GDM1 (cell line): ENCODE measurements around the gene ABLIM2.

Experiments used
- DNase-seq: peaks from one replicate; lab custom pipeline; 2025; lab: John Stamatoyannopoulos, UW

ABLIM2 gene

GRCh38 chr4:8044244-8044643, 114.4 kb downstream of the ABLIM2 start:
- DNase-seq: no peak

DNA sequence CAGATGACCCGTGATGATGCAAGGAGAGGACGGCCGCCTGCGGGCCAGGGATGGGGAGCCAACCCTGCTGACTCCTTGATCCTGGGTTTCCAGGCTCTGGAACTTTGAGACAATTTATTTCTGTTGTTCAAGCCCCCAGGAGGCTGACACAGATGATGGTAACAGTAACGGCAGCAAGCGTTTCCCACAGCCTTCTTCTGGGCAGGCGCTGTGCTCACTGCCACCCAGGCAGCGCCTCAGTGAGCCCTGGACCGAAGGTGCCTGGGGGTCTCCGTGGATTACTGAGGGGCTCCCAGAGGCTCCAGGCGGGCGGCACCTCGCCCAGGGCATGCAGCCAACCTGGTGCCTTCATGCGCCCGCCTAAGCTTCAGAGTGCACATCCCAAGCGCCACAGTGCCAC, 115.0 kb downstream of the ABLIM2 start:
- DNase-seq: no peak

DNA sequence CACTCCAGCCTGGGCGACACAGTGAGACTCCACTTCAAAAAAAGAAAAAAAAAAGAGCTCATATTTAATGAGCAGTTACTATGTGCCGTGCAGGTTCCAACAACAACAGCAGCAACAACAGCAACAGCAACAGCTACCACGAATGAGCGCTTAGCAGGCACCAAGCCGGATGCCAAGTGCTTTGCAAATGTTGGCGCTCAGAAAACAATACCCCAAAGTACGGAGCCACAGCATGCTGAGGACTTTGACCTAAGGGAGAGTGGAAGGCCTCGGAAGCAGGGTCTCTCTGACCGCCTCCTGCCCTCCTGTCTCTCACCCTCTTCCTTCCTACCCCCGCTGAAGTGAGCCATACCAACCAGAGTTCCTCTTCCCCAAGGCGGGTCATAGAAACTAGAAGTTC, 116.7 kb downstream of the ABLIM2 start:
- DNase-seq: no peak

DNA sequence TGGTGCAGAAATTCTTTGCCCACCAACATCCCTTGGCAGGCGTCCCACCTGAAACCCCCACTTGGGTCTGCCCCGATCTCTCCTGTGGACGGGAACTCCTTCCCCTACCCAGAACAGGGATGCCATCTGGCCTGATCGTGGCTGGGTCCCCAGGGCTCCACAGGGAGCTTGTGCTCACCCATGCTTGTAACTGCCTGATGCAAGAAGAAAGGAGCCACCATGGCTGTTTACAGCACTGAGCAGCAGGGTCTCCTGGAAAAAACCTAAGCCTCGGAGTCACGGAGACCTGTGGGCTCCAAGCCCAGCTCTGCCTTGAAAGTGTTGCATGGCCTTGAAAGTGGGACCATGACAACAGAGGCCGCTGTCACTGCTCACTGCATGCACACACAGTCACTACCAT, 117.4 kb downstream of the ABLIM2 start:
- DNase-seq: no peak

- DNase-seq: no peak
Observed at GRCh38 chr4:8040607-8041006, 118.0 kb downstream of the ABLIM2 start.

- DNase-seq: no peak
Observed at GRCh38 chr4:8039853-8040252, 118.8 kb downstream of the ABLIM2 start.

DNA sequence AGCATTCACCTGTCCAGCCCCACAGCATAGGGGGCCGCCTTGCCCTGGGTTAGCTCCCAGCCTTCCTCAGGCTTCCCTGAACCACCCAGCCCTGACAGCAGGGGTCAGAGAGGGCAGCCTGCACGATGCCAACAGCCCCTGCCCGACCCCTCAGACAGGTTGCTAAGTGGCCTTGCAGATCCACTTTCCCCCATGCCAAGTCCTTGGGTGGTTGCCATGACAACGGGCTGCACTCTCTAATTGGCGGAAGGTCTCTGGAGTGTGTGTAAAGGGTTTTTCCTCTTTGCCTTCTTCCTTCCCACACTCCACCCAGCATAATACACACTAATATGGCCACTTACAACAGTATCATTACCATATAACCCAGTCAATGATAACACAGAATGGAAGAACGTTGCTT, 119.3 kb downstream of the ABLIM2 start:
- DNase-seq: no peak

DNA sequence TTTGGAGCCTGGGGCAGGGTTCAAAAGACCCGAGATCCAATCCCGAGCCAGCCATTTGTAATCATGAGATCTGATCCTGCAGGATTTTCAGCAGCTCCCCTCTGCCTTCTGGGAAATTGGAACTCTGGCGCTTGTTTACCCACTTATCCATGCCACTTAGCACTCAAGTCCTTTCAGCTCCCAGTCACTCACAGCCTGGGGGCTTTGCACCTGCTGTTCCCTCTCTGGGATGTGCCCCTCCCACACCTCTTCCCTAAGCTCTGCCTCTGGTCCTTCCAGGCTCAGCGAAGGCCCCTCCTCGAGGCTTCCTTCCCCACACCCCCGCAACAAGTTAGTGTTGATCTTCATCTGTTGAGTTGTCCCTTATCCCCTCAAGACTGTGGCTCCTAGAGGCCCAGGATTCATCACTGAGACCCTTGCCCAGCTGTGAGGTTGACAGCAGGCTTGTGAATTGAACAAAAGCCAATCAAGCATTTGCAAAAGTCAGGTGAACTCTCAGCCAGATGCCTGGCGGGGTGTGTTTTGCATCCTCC, 119.8 kb downstream of the ABLIM2 start:
- no peak for DNase-seq

DNA sequence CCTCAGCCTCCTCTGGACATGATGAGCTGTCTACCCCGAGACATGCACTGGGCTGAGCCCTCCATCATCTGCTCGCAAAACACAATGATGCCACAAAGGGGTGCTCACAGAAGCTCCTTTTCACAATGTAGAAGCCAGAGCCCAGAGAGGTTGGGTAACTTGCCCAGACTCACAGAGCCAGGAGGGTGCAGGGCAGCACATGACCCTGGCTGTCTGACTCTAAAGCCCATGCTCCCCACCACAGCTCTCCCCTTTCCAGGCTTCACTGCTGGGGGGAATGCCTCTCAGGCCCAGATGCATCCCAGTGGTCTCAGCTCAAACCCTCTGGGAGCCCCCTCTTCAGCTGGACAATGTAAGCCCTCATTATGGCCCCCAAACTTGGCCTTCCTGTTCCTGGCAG, 120.5 kb downstream of the ABLIM2 start:
- no peak for DNase-seq

- DNase-seq: no peak
Observed at GRCh38 chr4:8037150-8037769, 121.4 kb downstream of the ABLIM2 start.

DNA sequence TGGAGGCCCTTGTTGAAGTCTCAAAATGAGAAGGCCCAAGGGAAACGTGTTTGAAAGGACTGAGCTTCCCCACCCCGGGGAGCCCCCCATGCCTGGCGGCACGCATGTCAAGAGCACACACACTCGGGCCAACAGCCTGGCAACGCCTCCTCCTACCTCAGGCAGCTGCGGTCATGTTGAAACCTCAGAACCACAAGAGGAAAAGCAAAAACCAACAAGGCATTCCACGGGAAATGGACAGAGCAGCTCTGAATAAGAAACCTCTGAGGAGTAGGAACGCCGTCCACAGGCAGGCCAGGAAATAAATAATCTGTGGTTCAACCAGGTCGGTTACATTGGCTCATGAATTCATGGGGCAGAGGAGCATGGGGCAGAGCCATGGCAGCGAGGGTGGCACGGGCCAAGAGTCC, 123.2 kb downstream of the ABLIM2 start:
- peak; percentile 43 for DNase-seq

DNA sequence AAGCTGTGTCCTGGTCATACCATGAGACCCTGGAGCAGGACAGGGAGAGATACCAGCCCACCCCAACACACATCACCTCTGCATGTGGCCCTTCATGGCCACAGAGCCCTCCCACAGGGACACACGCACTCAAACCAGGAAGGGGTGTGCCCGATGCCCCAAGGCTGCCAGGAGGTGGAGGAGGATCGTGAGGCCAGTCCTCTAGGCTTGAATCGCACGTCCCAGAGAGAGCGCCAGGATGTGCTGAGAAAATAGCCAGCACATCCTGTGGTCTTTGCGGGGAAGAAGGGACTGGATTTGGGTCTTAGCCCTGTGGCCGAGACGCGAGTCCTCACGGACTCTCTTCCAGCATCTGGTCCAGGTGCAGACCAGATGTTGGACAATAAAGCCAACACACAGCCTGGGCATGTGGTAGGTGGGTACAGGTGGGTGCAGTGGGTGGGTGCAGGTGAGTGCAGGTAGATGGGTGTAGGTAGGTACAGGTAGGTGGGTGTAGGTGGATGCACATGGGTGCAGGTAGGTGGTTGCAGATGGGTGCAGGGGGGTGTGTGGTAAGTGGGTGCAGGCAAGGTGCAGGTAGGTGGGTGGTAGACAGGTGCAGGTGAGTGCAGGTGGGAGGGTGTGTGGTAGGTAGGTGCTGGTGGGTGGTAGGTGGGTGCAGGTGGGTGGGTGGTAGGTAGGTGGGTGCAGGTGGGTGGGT, 124.6 kb downstream of the ABLIM2 start:
- no peak for DNase-seq

DNA sequence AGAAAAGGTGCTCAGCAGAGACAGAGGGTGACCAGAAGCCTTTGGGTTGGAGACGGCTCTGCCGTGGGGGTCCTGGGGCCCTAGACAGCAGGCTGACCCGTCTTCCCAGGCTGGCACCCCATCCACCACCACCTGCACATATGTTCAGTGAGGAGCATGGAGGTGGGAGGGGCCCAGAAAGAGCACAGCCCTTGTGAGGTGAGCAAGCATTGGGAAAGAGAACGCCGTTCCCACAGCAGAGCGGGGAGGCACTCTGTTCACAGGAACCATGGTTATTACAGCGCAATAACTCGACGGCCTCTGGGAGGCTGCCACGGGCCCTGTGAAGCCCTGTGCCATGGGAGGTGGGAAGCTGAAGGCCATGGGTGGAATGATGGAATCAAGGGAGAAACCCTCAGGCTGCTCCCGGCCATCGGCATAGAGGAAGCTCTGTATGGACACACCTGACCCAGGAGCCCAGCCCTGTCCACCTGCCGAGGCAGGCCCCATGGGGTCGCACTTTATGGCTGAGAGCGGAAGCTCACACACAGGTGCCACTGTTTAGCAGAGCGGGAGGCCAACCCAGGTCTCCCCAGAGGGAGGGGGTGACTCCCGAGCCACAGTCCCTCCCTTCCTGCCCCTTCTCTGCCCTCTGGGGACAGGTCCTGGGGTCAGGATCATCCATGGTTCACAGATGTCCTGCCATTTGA, 125.4 kb downstream of the ABLIM2 start:
- no peak for DNase-seq

DNA sequence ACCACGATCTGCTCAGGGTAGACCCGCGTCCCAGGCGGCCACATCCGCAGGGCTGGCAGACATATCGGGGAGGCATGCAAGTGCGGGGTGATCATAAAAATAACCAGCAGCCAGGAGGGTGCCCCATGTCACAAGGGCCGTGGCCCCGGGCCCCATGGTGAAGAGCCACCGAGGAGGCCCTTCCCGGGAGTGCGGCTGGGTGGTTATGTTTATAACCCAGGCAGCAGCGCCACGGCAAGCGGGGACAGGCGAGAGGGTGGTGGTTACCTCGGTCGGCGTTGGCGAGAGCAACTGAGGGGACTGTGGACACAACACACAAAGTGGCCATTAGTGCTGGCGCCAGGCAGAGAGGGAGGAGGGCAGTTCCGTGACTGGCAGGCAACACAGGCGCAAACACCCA, 126.2 kb downstream of the ABLIM2 start:
- DNase-seq: no peak

- no peak for DNase-seq
Observed at GRCh38 chr4:8030121-8030781, 128.4 kb downstream of the ABLIM2 start.

- no peak for DNase-seq
Observed at GRCh38 chr4:8029689-8030088, 128.9 kb downstream of the ABLIM2 start.

DNA sequence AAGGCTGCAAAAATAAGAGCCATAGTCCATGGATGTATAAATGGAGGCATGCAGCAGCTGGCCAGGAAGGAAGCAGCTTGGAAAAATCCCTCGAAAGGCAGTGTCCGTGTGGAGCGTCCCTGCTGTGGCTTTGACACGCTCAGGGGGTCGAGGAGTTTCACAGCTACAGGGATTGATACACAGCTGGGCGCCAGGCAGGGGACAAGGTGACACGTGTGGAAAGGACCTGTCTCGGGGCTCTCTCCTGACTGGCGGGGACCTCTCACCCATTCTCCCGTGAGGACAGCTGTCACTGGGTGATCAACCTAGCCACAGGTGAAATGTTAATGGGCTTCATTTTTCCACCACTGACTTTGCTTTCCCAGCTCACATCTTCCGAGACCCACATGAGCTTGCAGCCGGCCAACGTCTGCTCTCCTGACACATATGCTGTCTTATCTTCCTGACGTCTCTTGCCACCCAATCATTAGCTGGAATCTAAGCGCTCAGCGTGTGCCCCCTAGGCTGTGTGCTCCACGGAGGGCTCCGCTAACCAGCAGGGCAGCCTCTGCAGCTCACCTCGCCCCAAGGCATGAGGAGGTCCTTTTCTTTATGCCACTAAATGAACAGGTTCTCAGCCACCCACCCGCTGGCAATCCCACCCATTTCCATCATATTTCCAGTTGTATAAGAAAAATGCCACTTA, 129.6 kb downstream of the ABLIM2 start:
- DNase-seq: no peak

GRCh38 chr4:8028368-8028767, 130.2 kb downstream of the ABLIM2 start:
- DNase-seq: no peak

DNA sequence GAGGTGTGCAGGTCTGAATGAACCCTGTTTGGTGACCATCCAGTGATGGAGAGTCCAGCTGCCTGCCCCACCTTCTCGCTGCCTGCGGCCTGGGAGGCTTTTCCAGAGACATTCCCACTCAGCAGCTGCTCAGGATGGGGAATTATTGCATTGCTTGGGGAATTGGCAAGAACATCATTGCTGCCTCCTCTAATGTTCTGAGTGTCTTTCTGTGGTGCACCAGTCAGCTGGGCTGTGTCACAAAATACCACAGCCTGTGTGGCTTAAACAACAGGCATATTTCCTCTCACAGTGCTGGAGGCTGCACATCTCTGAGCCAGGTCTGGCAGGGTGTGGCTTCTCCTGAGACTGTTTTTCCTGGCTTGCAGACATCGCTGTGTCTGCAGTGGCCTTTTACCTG, 132.2 kb downstream of the ABLIM2 start:
- DNase-seq: no peak

DNA sequence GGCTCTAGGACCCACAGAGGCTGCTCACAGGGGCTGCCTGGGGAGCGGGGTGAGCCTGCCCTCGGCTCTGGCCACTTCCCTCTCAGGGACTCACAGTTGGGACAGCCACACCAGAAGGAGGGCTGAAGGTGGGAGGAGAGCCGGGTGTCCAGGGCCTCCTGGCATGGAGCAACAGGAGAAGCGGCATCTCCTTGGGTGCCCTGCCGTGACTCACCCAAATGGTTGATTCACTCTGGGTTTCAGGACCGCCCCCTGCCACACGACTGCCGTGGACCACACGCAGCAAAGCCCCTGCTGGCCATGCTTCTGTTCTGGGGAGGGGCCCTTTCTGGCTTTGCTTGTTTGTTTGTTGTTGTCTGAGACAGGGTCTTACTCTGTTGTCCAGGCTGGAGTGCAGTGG, 132.9 kb downstream of the ABLIM2 start:
- no peak for DNase-seq

DNA sequence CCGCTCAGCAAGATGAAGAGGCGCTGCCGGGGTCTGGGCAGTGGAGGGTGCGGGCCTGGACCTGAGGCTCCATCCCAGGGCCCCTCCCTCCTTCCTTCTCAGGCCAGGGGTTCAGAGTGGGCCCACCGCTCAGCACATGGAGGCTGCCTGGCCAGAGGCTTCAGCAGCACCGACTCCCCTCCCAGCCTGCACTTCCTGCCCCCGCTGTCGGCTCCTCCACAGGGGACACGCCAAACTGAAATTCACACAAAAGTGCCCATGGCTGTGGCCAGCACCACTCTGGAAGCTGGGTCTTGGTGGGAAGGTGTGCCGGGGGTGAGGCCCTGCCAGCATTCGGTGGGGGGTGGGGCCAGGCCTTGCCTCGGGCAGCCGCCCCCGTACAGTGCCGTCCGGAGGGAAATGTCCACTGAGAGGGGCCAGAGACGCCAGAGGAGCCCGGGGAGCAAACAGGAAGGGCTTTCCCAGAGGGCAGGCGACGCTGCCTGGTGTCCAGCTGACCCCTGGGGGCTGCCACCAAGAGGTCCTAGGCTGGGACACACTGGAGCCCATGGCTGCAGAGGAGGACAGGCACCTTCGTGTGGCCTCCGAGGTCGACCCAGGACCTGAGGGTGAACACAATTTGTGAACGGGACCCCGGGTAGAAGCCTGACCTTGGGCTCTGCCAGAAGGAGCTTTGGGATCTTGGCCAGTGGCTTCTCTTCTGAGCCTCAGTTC, 134.4 kb downstream of the ABLIM2 start:
- no peak for DNase-seq

- DNase-seq: no peak
Observed at GRCh38 chr4:8023696-8024033, 134.9 kb downstream of the ABLIM2 start.
